ENCODE measurements around the gene TCF4.

The TCF4 gene

DNA sequence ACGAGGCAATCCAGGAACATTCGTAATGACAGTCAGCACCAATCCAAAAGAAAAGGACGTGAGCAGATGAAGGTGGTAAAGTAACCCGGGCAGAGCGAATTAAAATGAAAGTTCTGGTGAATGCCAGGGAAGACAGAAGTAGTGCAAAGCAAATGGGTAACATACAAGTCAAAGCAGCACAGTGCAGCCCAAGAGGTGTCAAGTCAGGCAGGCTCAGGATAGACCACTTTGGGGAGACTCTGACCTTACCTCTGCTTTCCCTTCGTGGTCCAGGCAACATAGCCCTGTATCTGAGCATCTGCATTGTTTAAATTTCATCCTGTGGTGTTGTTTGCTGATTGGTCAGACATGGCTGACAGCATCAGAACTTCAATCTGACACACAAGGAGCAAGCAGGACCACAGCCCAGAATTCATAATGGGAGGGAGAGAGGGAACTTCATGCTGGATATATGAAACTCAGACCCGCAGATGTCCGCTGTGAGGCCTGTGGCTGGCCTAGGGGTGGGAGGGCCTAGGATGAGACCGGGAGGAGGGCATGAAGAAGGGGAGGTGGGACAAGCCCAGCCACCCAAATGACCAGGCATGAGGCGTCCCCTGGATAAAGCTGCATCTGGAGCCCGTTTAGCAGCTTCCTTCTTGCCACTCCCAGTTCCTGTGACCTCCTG is 285.7 kb downstream of the TCF4 start:
- TF ChIP-seq, protein P1, sequence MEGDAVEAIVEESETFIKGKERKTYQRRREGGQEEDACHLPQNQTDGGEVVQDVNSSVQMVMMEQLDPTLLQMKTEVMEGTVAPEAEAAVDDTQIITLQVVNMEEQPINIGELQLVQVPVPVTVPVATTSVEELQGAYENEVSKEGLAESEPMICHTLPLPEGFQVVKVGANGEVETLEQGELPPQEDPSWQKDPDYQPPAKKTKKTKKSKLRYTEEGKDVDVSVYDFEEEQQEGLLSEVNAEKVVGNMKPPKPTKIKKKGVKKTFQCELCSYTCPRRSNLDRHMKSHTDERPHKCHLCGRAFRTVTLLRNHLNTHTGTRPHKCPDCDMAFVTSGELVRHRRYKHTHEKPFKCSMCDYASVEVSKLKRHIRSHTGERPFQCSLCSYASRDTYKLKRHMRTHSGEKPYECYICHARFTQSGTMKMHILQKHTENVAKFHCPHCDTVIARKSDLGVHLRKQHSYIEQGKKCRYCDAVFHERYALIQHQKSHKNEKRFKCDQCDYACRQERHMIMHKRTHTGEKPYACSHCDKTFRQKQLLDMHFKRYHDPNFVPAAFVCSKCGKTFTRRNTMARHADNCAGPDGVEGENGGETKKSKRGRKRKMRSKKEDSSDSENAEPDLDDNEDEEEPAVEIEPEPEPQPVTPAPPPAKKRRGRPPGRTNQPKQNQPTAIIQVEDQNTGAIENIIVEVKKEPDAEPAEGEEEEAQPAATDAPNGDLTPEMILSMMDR (IDR thresholded peaks at IDR 0.05; ENCODE audit: extremely low read depth, insufficient read depth, missing control alignments), result no peak
- no peak for DNase-seq (ENCODE audit: low spot score)
- in situ Hi-C loops (cut with MboI; ENCODE audit: low pct_unique_long_range_greater_than_20kb, low sequenced_read_pairs, unreplicated experiment), result loop anchor here (25.0 kb wide), 1 partner anchor 1040 kb away; the partner anchor contains the start of gene POLI

DNA sequence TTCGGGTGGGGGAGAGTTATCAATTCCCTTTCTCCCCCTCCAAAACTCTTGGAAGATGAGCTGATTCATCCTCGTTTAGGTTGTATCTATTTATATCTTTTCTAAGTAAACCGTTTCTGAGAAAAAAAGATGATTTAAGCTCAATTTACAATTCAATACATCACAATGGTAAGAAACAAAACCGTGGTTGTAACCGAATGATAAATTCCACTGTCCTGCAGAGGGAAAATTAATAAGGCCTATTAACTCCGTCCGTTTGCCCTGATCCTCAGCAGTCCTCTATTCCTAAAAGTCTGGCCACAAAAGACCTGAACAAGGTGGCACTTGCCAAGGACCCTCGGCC is 286.2 kb downstream of the TCF4 start:
- in situ Hi-C loops (cut with MboI; ENCODE audit: low pct_unique_long_range_greater_than_20kb, low sequenced_read_pairs, unreplicated experiment), result loop anchor here (25.0 kb wide), 1 partner anchor 1039 kb away; the partner anchor contains the start of gene POLI
- no peak for DNase-seq (ENCODE audit: low spot score)
- TF ChIP-seq, protein P1 (IDR thresholded peaks at IDR 0.05; ENCODE audit: extremely low read depth, insufficient read depth, missing control alignments), result no peak

DNA sequence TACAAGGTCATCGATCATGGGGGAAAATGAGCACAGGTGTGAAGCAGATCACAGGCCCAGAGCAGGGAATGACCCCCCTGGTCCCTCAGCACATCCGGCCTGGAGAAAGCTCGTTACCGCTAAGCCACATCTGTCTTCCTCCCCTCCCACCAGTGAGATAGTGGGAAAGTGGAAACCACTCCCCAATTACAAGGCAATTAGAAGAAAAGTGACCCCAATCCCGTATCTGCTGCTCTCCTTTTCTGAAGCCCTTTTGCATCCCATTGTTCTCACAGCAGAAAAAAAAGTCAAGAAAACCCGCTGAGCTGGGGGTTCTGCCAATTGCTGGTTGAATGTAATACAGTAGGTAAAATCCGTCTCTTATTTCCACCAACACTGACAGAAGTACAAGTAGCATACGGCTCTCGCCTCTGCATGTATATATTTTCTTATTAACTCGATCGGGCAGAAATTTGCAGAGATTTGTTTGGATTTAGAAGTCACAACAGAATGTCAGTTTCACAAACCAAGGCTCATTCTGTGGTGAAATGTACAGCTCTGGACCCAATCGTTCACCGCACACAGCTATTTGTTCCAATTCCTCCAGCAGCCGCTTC is 287.0 kb downstream of the TCF4 start:
- TF ChIP-seq, protein P1 (IDR thresholded peaks at IDR 0.05; ENCODE audit: extremely low read depth, insufficient read depth, missing control alignments), result no peak
- DNase-seq (ENCODE audit: low spot score), result no peak

DNA sequence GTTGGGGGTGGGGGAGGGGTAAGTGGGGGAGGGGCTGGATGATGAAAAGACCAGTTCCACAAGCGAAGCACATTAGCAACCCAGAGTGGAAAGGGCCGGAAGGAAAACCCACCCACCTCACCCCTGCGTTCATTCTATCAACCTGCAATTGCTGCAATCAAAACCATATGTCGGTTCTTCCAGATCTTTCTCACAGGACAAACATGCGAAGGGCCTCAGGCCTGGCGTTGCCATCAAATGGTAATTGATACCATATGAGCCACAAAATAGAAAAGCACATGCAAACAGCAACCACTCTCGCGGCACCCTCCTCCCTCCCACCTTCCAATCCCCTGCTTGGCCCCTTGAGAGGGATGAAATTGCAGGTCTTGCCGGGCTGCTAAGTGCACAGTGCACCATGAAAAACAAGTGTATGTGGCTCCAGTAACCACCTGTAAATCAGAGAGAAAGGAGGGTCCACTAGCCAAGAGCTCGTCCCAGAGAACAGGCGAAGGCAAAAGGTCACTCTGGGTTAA is 287.5 kb downstream of the TCF4 start:
- in situ Hi-C loops (cut with MboI; ENCODE audit: low pct_unique_long_range_greater_than_20kb, low sequenced_read_pairs, unreplicated experiment), result loop anchor here (25.0 kb wide), 1 partner anchor 1038 kb away; the partner anchor contains the start of gene POLI
- TF ChIP-seq, protein P1 (IDR thresholded peaks at IDR 0.05; ENCODE audit: extremely low read depth, insufficient read depth, missing control alignments), result no peak
- DNase-seq (ENCODE audit: low spot score), result no peak

More for the DNA sequence above, 287.0 kb downstream of the TCF4 start:
- in situ Hi-C loops (cut with MboI; ENCODE audit: low pct_unique_long_range_greater_than_20kb, low sequenced_read_pairs, unreplicated experiment), result loop anchor here (25.0 kb wide), 1 partner anchor 1039 kb away; the partner anchor contains the start of gene POLI

DNA sequence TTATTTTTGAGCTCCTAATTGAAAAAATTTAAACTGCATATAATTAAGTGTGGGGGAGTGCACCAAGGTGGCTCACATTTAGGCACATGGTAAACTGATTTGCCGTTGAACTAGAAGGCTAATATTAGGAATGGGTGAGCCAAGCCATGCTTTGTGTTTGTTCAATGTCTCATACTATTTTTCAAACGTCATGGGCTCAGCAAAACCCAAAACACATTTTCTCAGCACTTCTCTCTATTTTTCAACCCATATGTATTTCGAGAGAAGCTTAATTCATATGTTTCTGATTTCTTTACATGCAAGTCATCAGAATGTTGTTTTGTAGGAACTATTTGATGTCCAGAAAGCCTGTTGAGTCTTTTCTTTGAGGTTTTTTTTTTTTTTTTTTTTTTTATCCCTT is 291.2 kb downstream of the TCF4 start:
- in situ Hi-C loops (cut with MboI; ENCODE audit: low pct_unique_long_range_greater_than_20kb, low sequenced_read_pairs, unreplicated experiment), result no loop called here
- no peak for DNase-seq (ENCODE audit: low spot score)
- TF ChIP-seq, protein P1 (IDR thresholded peaks at IDR 0.05; ENCODE audit: extremely low read depth, insufficient read depth, missing control alignments), result no peak

DNA sequence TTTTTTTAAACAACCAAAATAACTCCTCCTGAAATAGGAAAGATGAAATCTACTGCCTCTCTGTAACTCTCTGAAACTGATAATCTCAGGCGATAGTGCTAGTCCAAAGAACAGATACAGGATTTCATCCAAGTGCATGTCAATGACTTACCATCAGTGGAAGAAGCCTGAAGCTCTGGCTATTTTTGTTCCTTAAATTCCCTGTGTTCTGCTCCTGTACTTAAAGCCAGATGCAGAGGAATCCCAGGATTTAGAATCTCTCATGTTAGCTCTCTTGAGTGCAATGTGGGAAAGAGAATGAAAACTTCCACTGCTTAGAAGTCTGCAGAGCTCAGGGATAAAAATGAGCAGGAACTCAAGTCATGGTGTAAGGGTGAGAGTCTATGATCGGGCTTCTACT is 291.9 kb downstream of the TCF4 start:
- TF ChIP-seq, protein P1 (IDR thresholded peaks at IDR 0.05; ENCODE audit: extremely low read depth, insufficient read depth, missing control alignments), result no peak
- DNase-seq (ENCODE audit: low spot score), result no peak
- in situ Hi-C loops (cut with MboI; ENCODE audit: low pct_unique_long_range_greater_than_20kb, low sequenced_read_pairs, unreplicated experiment), result no loop called here

All from GM13977 (cell line).